Liver (tissue), 9 donors: ENCODE results near the gene AP1G1. TPM values are rescaled to one million over a fixed set of nuclear protein-coding genes. Genes with fewer than 3 reads are reported as not detected.

Experiments
- DNase-seq: peaks from one replicate; pipeline ENCODE4 v3.0.0-alpha.2; 2017; ENCODE audit warnings: low spot score
- H3K27ac ChIP-seq, 2 donors: one replicate each; pipeline ENCODE4 v1.7.0; 2013; ENCODE audit warnings: inconsistent platforms in 2 of 2, low read length in 2 of 2, control low read depth in 1 of 2, low read depth in 1 of 2, mild to moderate bottlenecking in 1 of 2
- H3K27me3 ChIP-seq, 4 donors: one replicate each; pipeline versions ENCODE4 v1.6.1 to v1.7.0; 2013; ENCODE audit warnings: low read length in 3 of 4, inconsistent platforms in 1 of 4, mild to moderate bottlenecking in 1 of 4, moderate library complexity in 1 of 4; ENCODE audit not compliant: control insufficient read depth in 4 of 4, insufficient read depth in 4 of 4
- H3K36me3 ChIP-seq, 4 donors: one replicate each; pipeline versions ENCODE4 v1.6.1 to v1.7.0; 2013; ENCODE audit warnings: low read length in 3 of 4, mild to moderate bottlenecking in 3 of 4, low read depth in 1 of 4, moderate library complexity in 1 of 4; ENCODE audit not compliant: control insufficient read depth in 4 of 4, insufficient read depth in 3 of 4
- H3K4me1 ChIP-seq, 4 donors: one replicate each; pipeline versions ENCODE4 v1.6.1 to v1.7.0; 2013; ENCODE audit warnings: low read length in 3 of 4, mild to moderate bottlenecking in 3 of 4, moderate library complexity in 1 of 4; ENCODE audit not compliant: control insufficient read depth in 4 of 4, insufficient read depth in 4 of 4
- H3K4me3 ChIP-seq, 3 donors: one replicate each; pipeline versions ENCODE4 v1.6.1 to v1.7.0; 2013; ENCODE audit warnings: low read length in 3 of 3, control low read depth in 1 of 3, low read depth in 1 of 3, mild to moderate bottlenecking in 1 of 3
- H3K9ac ChIP-seq, 2 donors: one replicate each; pipeline ENCODE4 v1.7.0; 2013; ENCODE audit warnings: low read length in 2 of 2, mild to moderate bottlenecking in 2 of 2, moderate library complexity in 2 of 2, control low read depth in 1 of 2, low read depth in 1 of 2
- H3K9me3 ChIP-seq, 4 donors: one replicate each; pipeline versions ENCODE4 v1.6.1 to v1.7.0; 2013; ENCODE audit warnings: low read length in 3 of 4; ENCODE audit not compliant: control insufficient read depth in 4 of 4
- ATF3 ChIP-seq: IDR thresholded peaks from 2 replicates; pipeline ENCODE4 v1.6.1; 2016; ENCODE audit warnings: antibody characterized with exemption
- CTCF ChIP-seq: fragments of 150-350 bp; IDR thresholded peaks from 2 replicates; pipeline ENCODE4 v1.5.1; 2017; ENCODE audit warnings: improper control_type of control experiment, low read depth, low read length; ENCODE audit not compliant: missing input control
- EGR1 ChIP-seq, 2 donors: IDR thresholded peaks; 2 replicates each; pipeline ENCODE4 v1.6.1; 2016 to 2018; ENCODE audit warnings: antibody characterized with exemption in 2 of 2, low read depth in 2 of 2
- FOXA1 ChIP-seq: IDR thresholded peaks from 2 replicates; pipeline ENCODE4 v1.6.1; 2016; ENCODE audit warnings: antibody characterized with exemption
- FOXA2 ChIP-seq: IDR thresholded peaks from 2 replicates; pipeline ENCODE4 v1.6.1; 2016; ENCODE audit warnings: antibody characterized with exemption
- GABPA ChIP-seq, 2 donors: IDR thresholded peaks in 1 of 2; conservative IDR thresholded peaks in 1 of 2; 2 replicates each; pipeline ENCODE4 v1.6.1; 2016; ENCODE audit warnings: antibody characterized with exemption in 2 of 2, mild to moderate bottlenecking in 1 of 2, moderate library complexity in 1 of 2
- HNF4A ChIP-seq, 2 donors: conservative IDR thresholded peaks; 2 replicates each; pipeline ENCODE4 v1.6.1; 2016; ENCODE audit warnings: antibody characterized with exemption in 2 of 2, mild to moderate bottlenecking in 2 of 2
- HNF4G ChIP-seq: IDR thresholded peaks from 2 replicates; pipeline ENCODE4 v1.6.1; 2016; ENCODE audit warnings: antibody characterized with exemption
- NR2F2 ChIP-seq: IDR thresholded peaks from 2 replicates; pipeline ENCODE4 v1.6.1; 2016; ENCODE audit warnings: antibody characterized with exemption
- RAD21 ChIP-seq, 2 donors: IDR thresholded peaks; 2 replicates each; pipeline ENCODE4 v1.6.1; 2016; ENCODE audit warnings: antibody characterized with exemption in 2 of 2, mild to moderate bottlenecking in 2 of 2
- REST ChIP-seq: IDR thresholded peaks from 2 replicates; pipeline ENCODE4 v1.6.1; 2016; ENCODE audit warnings: antibody characterized with exemption, mild to moderate bottlenecking
- RXRA ChIP-seq, 2 donors: IDR thresholded peaks; 2 replicates each; pipeline ENCODE4 v1.6.1; 2017 to 2018; ENCODE audit warnings: antibody characterized with exemption in 2 of 2, mild to moderate bottlenecking in 1 of 2
- SP1 ChIP-seq: IDR thresholded peaks from 2 replicates; pipeline ENCODE4 v1.6.1; 2018; ENCODE audit warnings: antibody characterized with exemption, mild to moderate bottlenecking
- TAF1 ChIP-seq: conservative IDR thresholded peaks from 2 replicates; pipeline ENCODE4 v1.6.1; 2016; ENCODE audit warnings: antibody characterized with exemption, mild to moderate bottlenecking
- YY1 ChIP-seq: IDR thresholded peaks from 2 replicates; pipeline ENCODE4 v1.6.1; 2016; ENCODE audit warnings: antibody characterized with exemption, mild to moderate bottlenecking
- WGBS: extraction: QIAGEN DNeasy Blood & Tissue Kit; methylation state at CpG from one replicate; pipeline ENCODE4 v1.1.7; 2013; 5-methylcytosine and 5-hydroxymethylcytosine counted together
- polyA plus RNA-seq, 2 donors: library from polyadenylated mRNA; stranded (reverse) in 1 of 2; unstranded in 1 of 2; fragments of 200-250 nt in 1 of 2; fragments of >200 nt in 1 of 2; fragmentation: Nextera tagmentation in 1 of 2; extraction: Ambion mirVana in 1 of 2; gene quantifications; one replicate each; pipeline versions ENCODE4 v1.2.1 to v1.2.3, GENCODE V29; 2013 to 2015
- total RNA-seq, 2 donors: library from RNA; depleted of rRNA; stranded (reverse); fragments of >200 nt; gene quantifications; one replicate each; pipeline ENCODE4 v1.2.3, GENCODE V29; 2014
- donor health status: healthy.
- donor health status: healthy.
- donor health status: healthy.
- donor health status: healthy.
- donor health status: healthy.

AP1G1 gene
- total and polyA plus RNA-seq, 4 donors: 11.4 to 64.4 (median 32.8) TPM

- Histone ChIP-seq H3K9me3 (no peaks in the 10 kb centered on the region), H3K9ac (no peak overlapping the region), H3K4me3 (no peak overlapping the region), H3K36me3 (peaks cover 0 to 4% (median 0%) of the 10 kb centered on the region in 4 donors), H3K4me1 (no peaks in the 10 kb centered on the region), H3K27ac (no peak overlapping the region), H3K27me3 (no peaks in the 10 kb centered on the region)
- TF ChIP-seq REST (no peak), HNF4A (conservative IDR thresholded peaks at IDR 0.05) (no peak), HNF4G (no peak), ATF3 (no peak), TAF1 (no peak), RAD21 (IDR thresholded peaks at IDR 0.05) (no peak), RXRA (IDR thresholded peaks at IDR 0.05) (no peak), CTCF (no peak), YY1 (no peak), FOXA1 (no peak), GABPA (IDR thresholded peaks at IDR 0.05 in 1 of 2, conservative IDR thresholded peaks at IDR 0.05 in 1 of 2) (no peak)
- WGBS: 88% methylated on average over 1 of the region's 1 CpG
- DNase-seq: no peak
These were observed 96.1 kb downstream of the AP1G1 start for GRCh38 chr16:71712501-71712900.

- no peak overlapping the region for H3K27ac ChIP-seq
- no peaks in the 10 kb centered on the region for H3K4me1 ChIP-seq
- H3K9me3 ChIP-seq: no peaks in the 10 kb centered on the region
- peaks cover 0 to 4% (median 0%) of the 10 kb centered on the region in 4 donors for H3K36me3 ChIP-seq
- no peak for DNase-seq
- WGBS: 78% methylated on average over 3 of the region's 3 CpGs
- no peak for TF ChIP-seq SP1
- H3K9ac ChIP-seq: no peak overlapping the region
- no peak overlapping the region for H3K4me3 ChIP-seq
- H3K27me3 ChIP-seq: no peaks in the 10 kb centered on the region
These were observed 96.8 kb downstream of the AP1G1 start for GRCh38 chr16:71711789-71712188.

- H3K9ac ChIP-seq: no peak overlapping the region
- peaks cover 0 to 2% (median 0%) of the 10 kb centered on the region in 4 donors for H3K36me3 ChIP-seq
- DNase-seq: no peak
- no peak overlapping the region for H3K27ac ChIP-seq
- no peaks in the 10 kb centered on the region for H3K9me3 ChIP-seq
- no peaks in the 10 kb centered on the region for H3K27me3 ChIP-seq
- no peak for TF ChIP-seq FOXA2
- no peak for TF ChIP-seq TAF1
- no peak for TF ChIP-seq RXRA (IDR thresholded peaks at IDR 0.05)
- no peak for TF ChIP-seq REST
- TF ChIP-seq NR2F2: no peak
- no peak for TF ChIP-seq EGR1 (IDR thresholded peaks at IDR 0.05; ENCODE audit: low read depth in 2 of 2)
- no peak for TF ChIP-seq GABPA (IDR thresholded peaks at IDR 0.05 in 1 of 2, conservative IDR thresholded peaks at IDR 0.05 in 1 of 2)
- no peak for TF ChIP-seq FOXA1
- 71% methylated on average over 2 of the region's 2 CpGs for WGBS
- H3K4me3 ChIP-seq: no peak overlapping the region
- H3K4me1 ChIP-seq: no peaks in the 10 kb centered on the region
These were observed 99.3 kb downstream of the AP1G1 start for GRCh38 chr16:71709229-71709781.
